HCT116 (cell line): ENCODE data around the gene TRIM62. TPM values are rescaled to one million over a fixed set of nuclear protein-coding genes. Genes with fewer than 3 reads are reported as not detected.

ENCODE experiments used
- ATAC-seq: fragments of 200-7000 bp; cut with Tn5 transposase; 2 replicates; pipeline ENCODE4 v1.9.1; 2020; ENCODE audit warnings: mild to moderate bottlenecking, moderate library complexity
- BruUV-seq: library from RNA; stranded (reverse); fragments of 400-500 nt; replicated peaks from 2 replicates; lab custom pipeline; 2021; lab: Mats Ljungman, UMichigan
- CTCF ChIA-PET: fragments of 300-600 bp; sonication (Branson Sonifier 250); formaldehyde crosslinking; loops from one replicate; lab custom pipeline; 2021; ENCODE audit warnings: antibody characterized with exemption; lab: Charles Lee
- POLR2A ChIA-PET: fragments of 300-600, 350-600 bp; sonication (Branson Sonifier 250); formaldehyde crosslinking; loops from one replicate; lab custom pipeline; 2021; ENCODE audit warnings: antibody characterized with exemption; lab: Charles Lee
- RAD21 ChIA-PET, 2 experiments: fragments of 300-600 bp; sonication (Branson Sonifier 250); formaldehyde crosslinking; loops; one replicate each; lab custom pipeline; 2023; ENCODE audit warnings: low total read pairs in 2 of 2; ENCODE audit not compliant: uncharacterized antibody in 2 of 2, unreplicated experiment in 2 of 2, low non-redundant PET in 1 of 2; lab: Charles Lee
- DNase-seq: peaks from one replicate; pipeline ENCODE4 v3.0.0-alpha.2; 2010; ENCODE audit warnings: low read depth, low spot score
- H2AFZ ChIP-seq: fragments of 200-600 bp; shearing (Covaris generic), sonication (generic); 2 replicates; pipeline ENCODE4 v1.6.1; 2017; ENCODE audit warnings: low read depth, mixed run types, mixed read lengths, antibody characterized with exemption, low read length; ENCODE audit not compliant: poor library complexity, severe bottlenecking
- H3K27ac ChIP-seq: 2 replicates; pipeline ENCODE4 v1.5.1; 2012; ENCODE audit warnings: low read depth, low read length
- H3K27me3 ChIP-seq: fragments of 200-600 bp; sonication (generic); 2 replicates; pipeline ENCODE4 v1.6.1; 2016; ENCODE audit warnings: mixed run types, low read length, mixed read lengths; ENCODE audit not compliant: insufficient read depth
- H3K36me3 ChIP-seq, 2 experiments: fragments of 200-500 bp in 1 of 2; fragments of 200-600 bp in 1 of 2; sonication (Bioruptor generic) in 1 of 2; sonication (generic) in 1 of 2; 2 replicates each; pipeline versions ENCODE4 v1.5.1 to v1.6.1; 2014 to 2016; ENCODE audit warnings: low read length in 2 of 2, inconsistent platforms in 1 of 2, mixed read lengths in 1 of 2, mixed run types in 1 of 2; ENCODE audit not compliant: insufficient read depth in 2 of 2, control insufficient read depth in 1 of 2
- H3K4me1 ChIP-seq, 2 experiments: fragments of 200-600 bp in 1 of 2; sonication (generic) in 1 of 2; 2 replicates each; pipeline versions ENCODE4 v1.5.1 to v1.6.1; 2012 to 2017; ENCODE audit warnings: low read length in 2 of 2, inconsistent platforms in 1 of 2, mild to moderate bottlenecking in 1 of 2, mixed read lengths in 1 of 2, mixed run types in 1 of 2, moderate library complexity in 1 of 2; ENCODE audit not compliant: insufficient read depth in 2 of 2, control insufficient read depth in 1 of 2
- H3K4me2 ChIP-seq: fragments of 200-600 bp; sonication (generic); 2 replicates; pipeline ENCODE4 v1.6.1; 2017; ENCODE audit warnings: mixed run types, low read length, mixed read lengths
- H3K4me3 ChIP-seq, 2 experiments: fragments of 200-600 bp in 1 of 2; sonication (generic) in 1 of 2; replicated peaks in 1 of 2; 2 replicates each; pipeline ENCODE4 v1.5.1; 2011 to 2016; ENCODE audit warnings: low read length in 2 of 2, control low read depth in 1 of 2, low read depth in 1 of 2, mild to moderate bottlenecking in 1 of 2, mixed read lengths in 1 of 2, mixed run types in 1 of 2
- H3K79me2 ChIP-seq: fragments of 200-600 bp; sonication (generic); 2 replicates; pipeline ENCODE4 v1.6.1; 2017; ENCODE audit warnings: mild to moderate bottlenecking, mixed run types, low read length, moderate library complexity, mixed read lengths; ENCODE audit not compliant: insufficient read depth
- H3K9ac ChIP-seq: fragments of 200-600 bp; sonication (generic); 2 replicates; pipeline ENCODE4 v1.6.1; 2016; ENCODE audit warnings: low read length, mixed read lengths
- H3K9me2 ChIP-seq: fragments of 200-600 bp; sonication (generic), shearing (Covaris generic); 2 replicates; pipeline ENCODE4 v1.6.1; 2017; ENCODE audit warnings: mixed run types, mild to moderate bottlenecking, moderate library complexity; ENCODE audit not compliant: insufficient read depth
- H3K9me3 ChIP-seq, 2 experiments: fragments of 200-500 bp in 1 of 2; fragments of 200-600 bp in 1 of 2; sonication (Bioruptor generic) in 1 of 2; sonication (generic) in 1 of 2; 2 replicates each; pipeline ENCODE4 v1.6.1; 2014 to 2017; ENCODE audit warnings: low read length in 2 of 2, mixed read lengths in 2 of 2, inconsistent platforms in 1 of 2, low read depth in 1 of 2, mild to moderate bottlenecking in 1 of 2, mixed run types in 1 of 2, moderate library complexity in 1 of 2; ENCODE audit not compliant: control insufficient read depth in 1 of 2, insufficient read depth in 1 of 2
- H4K20me1 ChIP-seq: fragments of 200-600 bp; sonication (generic), shearing (Covaris generic); 2 replicates; pipeline ENCODE4 v1.6.1; 2017; ENCODE audit warnings: mixed run types, mild to moderate bottlenecking, moderate library complexity; ENCODE audit not compliant: insufficient read depth
- CBX3 ChIP-seq: IDR thresholded peaks from 2 replicates; pipeline ENCODE4 v1.6.1; 2012; ENCODE audit warnings: low read depth
- CEBPB ChIP-seq: IDR thresholded peaks from 2 replicates; pipeline ENCODE4 v1.6.1; 2012; ENCODE audit warnings: low read depth
- ELF1 ChIP-seq: IDR thresholded peaks from 2 replicates; pipeline ENCODE4 v1.6.1; 2012; ENCODE audit warnings: low read depth, borderline replicate concordance
- EZH2 ChIP-seq: fragments of 200-600 bp; sonication (generic); IDR thresholded peaks from 2 replicates; pipeline ENCODE4 v1.6.1; 2017; ENCODE audit warnings: antibody characterized with exemption, mixed run types
- FOSL1 ChIP-seq: IDR thresholded peaks from 2 replicates; pipeline ENCODE4 v1.6.1; 2012; ENCODE audit warnings: low read depth
- JUND ChIP-seq: IDR thresholded peaks from 2 replicates; pipeline ENCODE4 v1.6.1; 2012
- POLR2A ChIP-seq: IDR thresholded peaks from 2 replicates; pipeline ENCODE4 v1.7.0; 2011; ENCODE audit warnings: borderline replicate concordance; ENCODE audit not compliant: insufficient read depth, insufficient read length; ENCODE audit errors: extremely low read depth
- POLR2AphosphoS5 ChIP-seq: IDR thresholded peaks from 2 replicates; pipeline ENCODE4 v1.6.1; 2011; ENCODE audit warnings: mild to moderate bottlenecking, low read depth, low read length, moderate library complexity
- SIN3A ChIP-seq: IDR thresholded peaks from 2 replicates; pipeline ENCODE4 v1.6.1; 2012; ENCODE audit warnings: low read depth
- SP1 ChIP-seq: IDR thresholded peaks from 2 replicates; pipeline ENCODE4 v1.6.1; 2012; ENCODE audit warnings: low read depth
- SRF ChIP-seq: IDR thresholded peaks from 2 replicates; pipeline ENCODE4 v1.6.1; 2012; ENCODE audit warnings: low read depth
- TCF7L2 ChIP-seq: IDR thresholded peaks from 2 replicates; pipeline ENCODE4 v1.7.0; 2011; ENCODE audit warnings: borderline replicate concordance, inconsistent platforms; ENCODE audit not compliant: insufficient read depth, insufficient read length; ENCODE audit errors: extremely low read depth
- YY1 ChIP-seq: IDR thresholded peaks from 2 replicates; pipeline ENCODE4 v1.6.1; 2011; ENCODE audit warnings: low read length, low read depth, moderate library complexity, mild to moderate bottlenecking; ENCODE audit not compliant: insufficient replicate concordance; ENCODE audit errors: extremely low read depth
- ZFX ChIP-seq: fragments of 450-650 bp; IDR thresholded peaks from 2 replicates; pipeline ENCODE4 v1.6.1; 2017
- ZNF274 ChIP-seq: fragments of 200-500 bp; sonication (Bioruptor generic); IDR thresholded peaks from 2 replicates; pipeline ENCODE4 v1.6.1; 2014; ENCODE audit warnings: mild to moderate bottlenecking, low read depth, low read length, inconsistent platforms
- intact Hi-C: fragments of 100-400 bp; cut with micrococcal nuclease; formaldehyde crosslinking; loops from 2 replicates; pipeline ENCODE4 v1.10.0; 2022
- total RNA-seq: library from RNA; stranded (reverse); gene quantifications from one replicate; pipeline ENCODE4 v1.2.1, GENCODE V29; 2021; ENCODE audit not compliant: unreplicated experiment
- TF ChIP-seq, protein P1 (sequence below): IDR thresholded peaks from 2 replicates; pipeline ENCODE4 v1.6.1; 2012
- TF ChIP-seq, protein P2 (sequence below): IDR thresholded peaks from 2 replicates; pipeline ENCODE4 v1.6.1; 2012; ENCODE audit warnings: low read depth
- TF ChIP-seq, protein P3 (sequence below), 3 experiments: fragments of 200-600 bp in 1 of 3; sonication (generic) in 1 of 3; IDR thresholded peaks in 2 of 3; conservative IDR thresholded peaks in 1 of 3; 2 replicates each; pipeline ENCODE4 v1.5.1; 2012 to 2017; ENCODE audit warnings: low read depth in 2 of 3, low read length in 2 of 3, antibody characterized with exemption in 1 of 3, borderline replicate concordance in 1 of 3, control low read depth in 1 of 3, mild to moderate bottlenecking in 1 of 3, mixed read lengths in 1 of 3, mixed run types in 1 of 3, moderate library complexity in 1 of 3; ENCODE audit not compliant: insufficient read depth in 1 of 3

TRIM62 gene
- total RNA-seq, 1 experiment from 2014 or later: 6.5 TPM

DNA sequence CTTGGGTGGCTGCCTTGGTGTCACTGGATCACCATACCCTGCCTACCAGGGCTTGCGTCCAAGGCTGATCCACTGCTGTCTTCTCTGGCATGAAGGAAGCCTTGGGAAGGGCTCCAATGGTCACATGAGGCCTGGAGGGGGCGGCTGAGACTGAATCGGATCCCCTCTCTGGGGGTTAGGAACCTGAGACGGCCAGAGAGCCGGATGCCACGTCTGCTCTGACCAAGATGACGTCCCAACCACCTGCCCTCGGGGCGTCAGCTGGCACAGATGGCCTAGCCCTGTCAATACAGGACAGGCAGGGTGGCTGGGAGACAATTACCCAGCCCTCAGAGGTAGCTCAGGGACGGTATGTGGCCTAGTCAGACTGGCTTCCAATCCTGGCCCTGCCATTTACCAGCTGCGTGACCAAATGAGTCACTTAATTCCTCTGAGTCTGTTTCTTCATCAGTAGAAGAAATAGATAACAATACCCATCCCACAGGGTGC lies 5.4 kb downstream of the TRIM62 start:
- no peaks in the 10 kb centered on the region for H3K9me2 ChIP-seq
- no peak for DNase-seq
- H3K79me2 ChIP-seq: no peaks in the 10 kb centered on the region
- TF ChIP-seq YY1: no peak
- no peak for TF ChIP-seq FOSL1
- TF ChIP-seq ZFX: no peak
- no peak for TF ChIP-seq POLR2A
- TF ChIP-seq, protein P1, sequence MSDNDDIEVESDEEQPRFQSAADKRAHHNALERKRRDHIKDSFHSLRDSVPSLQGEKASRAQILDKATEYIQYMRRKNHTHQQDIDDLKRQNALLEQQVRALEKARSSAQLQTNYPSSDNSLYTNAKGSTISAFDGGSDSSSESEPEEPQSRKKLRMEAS: no peak
- no TSS peak for BruUV-seq
- H4K20me1 ChIP-seq: no peaks in the 10 kb centered on the region
- no peaks in the 10 kb centered on the region for H3K9me3 ChIP-seq
- no peak overlapping the region for H2AFZ ChIP-seq
- ChIA-PET POLR2A (no interaction called here), RAD21 (no interaction called here), CTCF (no interaction called here)
- no peaks in the 10 kb centered on the region for H3K36me3 ChIP-seq
- no peak overlapping the region for H3K4me3 ChIP-seq
- no peak overlapping the region for H3K9ac ChIP-seq
- no peak overlapping the region for H3K27ac ChIP-seq
- no peak overlapping the region for H3K4me2 ChIP-seq
- intact Hi-C loops: no loop called here
- no peaks in the 10 kb centered on the region for H3K27me3 ChIP-seq
- H3K4me1 ChIP-seq: peaks cover 5 to 14% of the 10 kb centered on the region in 2 experiments; a peak in 3 of 4 replicates
- ATAC-seq: no peak

DNA sequence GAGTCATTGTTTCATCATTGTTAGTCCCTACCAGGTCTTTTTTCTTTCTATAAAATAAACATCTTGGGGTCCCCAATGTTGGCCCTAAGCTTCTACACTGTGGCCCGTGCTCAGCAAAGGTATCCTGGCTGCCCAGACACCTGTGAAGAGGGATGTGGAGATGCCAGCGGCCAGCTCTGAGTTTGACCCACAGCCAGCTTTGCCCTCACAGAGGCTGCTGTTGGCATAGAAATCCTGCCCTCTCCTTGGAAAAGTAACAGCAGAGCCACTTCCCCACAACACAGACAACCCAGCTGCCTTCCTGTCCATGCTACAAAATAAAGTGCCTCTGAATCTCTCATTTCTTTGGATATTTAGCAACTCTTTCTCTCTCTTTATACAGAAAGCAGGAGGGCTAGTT lies 6.0 kb downstream of the TRIM62 start:
- DNase-seq (no peak), ATAC-seq (no peak)
- Histone ChIP-seq H3K4me3 (no peak overlapping the region), H3K9me3 (no peaks in the 10 kb centered on the region), H3K36me3 (no peaks in the 10 kb centered on the region), H3K4me1 (peaks cover 5 to 9% of the 10 kb centered on the region in 2 experiments; a peak in 3 of 4 replicates), H4K20me1 (no peaks in the 10 kb centered on the region), H2AFZ (no peak overlapping the region), H3K79me2 (no peaks in the 10 kb centered on the region), H3K27me3 (no peaks in the 10 kb centered on the region), H3K9me2 (no peaks in the 10 kb centered on the region), H3K4me2 (no peak overlapping the region), H3K27ac (no peak overlapping the region), H3K9ac (no peak overlapping the region)
- no TSS peak for BruUV-seq
- ChIA-PET CTCF (no interaction called here), RAD21 (no interaction called here), POLR2A (no interaction called here)
- intact Hi-C loops: no loop called here
- no peak for TF ChIP-seq SRF
- TF ChIP-seq, protein P2, sequence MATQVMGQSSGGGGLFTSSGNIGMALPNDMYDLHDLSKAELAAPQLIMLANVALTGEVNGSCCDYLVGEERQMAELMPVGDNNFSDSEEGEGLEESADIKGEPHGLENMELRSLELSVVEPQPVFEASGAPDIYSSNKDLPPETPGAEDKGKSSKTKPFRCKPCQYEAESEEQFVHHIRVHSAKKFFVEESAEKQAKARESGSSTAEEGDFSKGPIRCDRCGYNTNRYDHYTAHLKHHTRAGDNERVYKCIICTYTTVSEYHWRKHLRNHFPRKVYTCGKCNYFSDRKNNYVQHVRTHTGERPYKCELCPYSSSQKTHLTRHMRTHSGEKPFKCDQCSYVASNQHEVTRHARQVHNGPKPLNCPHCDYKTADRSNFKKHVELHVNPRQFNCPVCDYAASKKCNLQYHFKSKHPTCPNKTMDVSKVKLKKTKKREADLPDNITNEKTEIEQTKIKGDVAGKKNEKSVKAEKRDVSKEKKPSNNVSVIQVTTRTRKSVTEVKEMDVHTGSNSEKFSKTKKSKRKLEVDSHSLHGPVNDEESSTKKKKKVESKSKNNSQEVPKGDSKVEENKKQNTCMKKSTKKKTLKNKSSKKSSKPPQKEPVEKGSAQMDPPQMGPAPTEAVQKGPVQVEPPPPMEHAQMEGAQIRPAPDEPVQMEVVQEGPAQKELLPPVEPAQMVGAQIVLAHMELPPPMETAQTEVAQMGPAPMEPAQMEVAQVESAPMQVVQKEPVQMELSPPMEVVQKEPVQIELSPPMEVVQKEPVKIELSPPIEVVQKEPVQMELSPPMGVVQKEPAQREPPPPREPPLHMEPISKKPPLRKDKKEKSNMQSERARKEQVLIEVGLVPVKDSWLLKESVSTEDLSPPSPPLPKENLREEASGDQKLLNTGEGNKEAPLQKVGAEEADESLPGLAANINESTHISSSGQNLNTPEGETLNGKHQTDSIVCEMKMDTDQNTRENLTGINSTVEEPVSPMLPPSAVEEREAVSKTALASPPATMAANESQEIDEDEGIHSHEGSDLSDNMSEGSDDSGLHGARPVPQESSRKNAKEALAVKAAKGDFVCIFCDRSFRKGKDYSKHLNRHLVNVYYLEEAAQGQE: no peak
- TF ChIP-seq TCF7L2: no peak
- no peak for TF ChIP-seq CBX3
- no peak for TF ChIP-seq EZH2
- no peak for TF ChIP-seq ZNF274
- no peak for TF ChIP-seq SP1
- no peak for TF ChIP-seq ELF1
- TF ChIP-seq FOSL1: no peak
- TF ChIP-seq JUND: no peak
- TF ChIP-seq POLR2AphosphoS5: no peak
- TF ChIP-seq, protein P3, sequence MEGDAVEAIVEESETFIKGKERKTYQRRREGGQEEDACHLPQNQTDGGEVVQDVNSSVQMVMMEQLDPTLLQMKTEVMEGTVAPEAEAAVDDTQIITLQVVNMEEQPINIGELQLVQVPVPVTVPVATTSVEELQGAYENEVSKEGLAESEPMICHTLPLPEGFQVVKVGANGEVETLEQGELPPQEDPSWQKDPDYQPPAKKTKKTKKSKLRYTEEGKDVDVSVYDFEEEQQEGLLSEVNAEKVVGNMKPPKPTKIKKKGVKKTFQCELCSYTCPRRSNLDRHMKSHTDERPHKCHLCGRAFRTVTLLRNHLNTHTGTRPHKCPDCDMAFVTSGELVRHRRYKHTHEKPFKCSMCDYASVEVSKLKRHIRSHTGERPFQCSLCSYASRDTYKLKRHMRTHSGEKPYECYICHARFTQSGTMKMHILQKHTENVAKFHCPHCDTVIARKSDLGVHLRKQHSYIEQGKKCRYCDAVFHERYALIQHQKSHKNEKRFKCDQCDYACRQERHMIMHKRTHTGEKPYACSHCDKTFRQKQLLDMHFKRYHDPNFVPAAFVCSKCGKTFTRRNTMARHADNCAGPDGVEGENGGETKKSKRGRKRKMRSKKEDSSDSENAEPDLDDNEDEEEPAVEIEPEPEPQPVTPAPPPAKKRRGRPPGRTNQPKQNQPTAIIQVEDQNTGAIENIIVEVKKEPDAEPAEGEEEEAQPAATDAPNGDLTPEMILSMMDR (IDR thresholded peaks at IDR 0.05 in 2 of 3, conservative IDR thresholded peaks at IDR 0.05 in 1 of 3; ENCODE audit: borderline replicate concordance in 1 of 3, insufficient read depth in 1 of 3, low read depth in 2 of 3, low read length in 2 of 3): no peak
- TF ChIP-seq CEBPB: no peak
- no peak for TF ChIP-seq SIN3A
